Stomach (tissue), 4 donors: Measurements from ENCODE around the gene EPB41L1.

Source experiments
- CTCF ChIP-seq, 7 experiments: fragments of 450-650 bp in 4 of 7; fragments of 200-600 bp in 3 of 7; sonication (generic) in 3 of 7; IDR thresholded peaks; one replicate each; pipeline ENCODE4 v1.5.1; 2016 to 2019; ENCODE audit warnings: antibody characterized with exemption in 7 of 7, control low read depth in 2 of 7, mild to moderate bottlenecking in 1 of 7
- POLR2AphosphoS5 ChIP-seq, 3 donors: sonication (generic); formaldehyde crosslinking; IDR thresholded peaks; one replicate each; pipeline ENCODE4 v1.6.1; 2016; ENCODE audit warnings: antibody characterized with exemption in 3 of 3

DNA sequence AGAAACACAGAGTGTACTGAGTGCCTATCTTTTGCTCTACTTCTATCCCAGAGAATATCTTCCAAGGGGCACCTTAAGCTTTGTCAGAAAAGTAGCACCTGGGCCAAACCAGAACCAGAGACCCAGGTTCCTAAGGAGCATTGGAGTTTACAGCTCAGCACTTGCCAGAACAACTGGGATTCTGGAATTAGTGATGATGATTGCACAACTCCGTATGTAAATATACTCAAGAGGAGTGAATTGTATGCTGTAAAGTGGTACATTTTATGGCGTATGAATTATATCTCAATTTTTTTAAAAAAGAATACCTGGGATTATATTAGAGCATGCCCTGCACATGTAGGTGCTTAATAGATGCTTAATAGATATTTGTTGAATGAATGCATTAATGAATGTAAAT, 36.2 kb upstream of the EPB41L1 start:
- no peak for TF ChIP-seq CTCF (IDR thresholded peaks at IDR 0.05)
- TF ChIP-seq POLR2AphosphoS5 (IDR thresholded peaks at IDR 0.05) = no peak
